K562 (cell line): ENCODE data around the gene HSPA1L. TPM values are rescaled to one million over a fixed set of nuclear protein-coding genes. Genes with fewer than 3 reads are reported as not detected.

Experiments used
- ATAC-seq: fragments of 200-7000 bp; cut with Tn5 transposase; 3 replicates; pipeline ENCODE4 v1.9.1; 2020; ENCODE audit warnings: moderate library complexity
- BruUV-seq: library from RNA; stranded (reverse); fragments of 400-500 nt; replicated peaks from 2 replicates; lab custom pipeline; 2021; lab: Mats Ljungman, UMichigan
- CTCF ChIA-PET: fragments of 300-600 bp; formaldehyde crosslinking; extraction: SDS; loops from one replicate; lab custom pipeline; 2021; ENCODE audit warnings: low intra/inter-chr PET ratio; lab: Yijun Ruan, JAX
- POLR2A ChIA-PET: fragments of 300-600, 350-650 bp; sonication (Branson Sonifier 250); formaldehyde crosslinking; extraction: SDS; loops from one replicate; lab custom pipeline; 2021; ENCODE audit warnings: antibody characterized with exemption, inconsistent platforms; lab: Yijun Ruan, JAX
- DNase-seq, 4 experiments: peaks; one replicate each; pipeline versions ENCODE4 v3.0.0 to v3.0.0-alpha.2; 2011 to 2018; ENCODE audit warnings: low spot score in 3 of 4, mixed read lengths in 3 of 4; ENCODE audit errors: extremely low read depth in 1 of 4
- FAIRE-seq: peaks from 2 replicates; lab custom pipeline; 2011; peaks lifted over from hg19 to GRCh38; lab: Jason Lieb, UNC
- H2AFZ ChIP-seq: 2 replicates; pipeline ENCODE4 v1.6.0; 2011; ENCODE audit warnings: low read depth, low read length, control low read depth, inconsistent platforms
- H3K27ac ChIP-seq: fragments of 200-600 bp; 3 replicates; pipeline ENCODE4 v1.8.0; 2011; ENCODE audit warnings: low read depth, mild to moderate bottlenecking, control low read depth, inconsistent platforms, low read length, moderate library complexity, mixed read lengths; ENCODE audit errors: extremely low read depth
- H3K27me3 ChIP-seq, 2 experiments: fragments of 300-600 bp in 1 of 2; 2 replicates in 1 of 2; 3 replicates in 1 of 2; pipeline versions ENCODE4 v1.6.0 to v1.8.0; 2011; ENCODE audit warnings: inconsistent platforms in 2 of 2, low read length in 2 of 2, mild to moderate bottlenecking in 1 of 2, mixed read lengths in 1 of 2, moderate library complexity in 1 of 2; ENCODE audit not compliant: control insufficient read depth in 2 of 2, insufficient read depth in 2 of 2
- H3K36me3 ChIP-seq: fragments of 300-600 bp; 3 replicates; pipeline ENCODE4 v1.8.0; 2011; ENCODE audit warnings: mild to moderate bottlenecking, low read length, inconsistent platforms; ENCODE audit not compliant: control insufficient read depth, insufficient read depth
- H3K4me1 ChIP-seq, 2 experiments: fragments of 200-600 bp in 1 of 2; replicated peaks in 1 of 2; 2 replicates in 1 of 2; 3 replicates in 1 of 2; pipeline versions ENCODE4 v1.5.1 to v1.8.0; 2011; ENCODE audit warnings: inconsistent platforms in 2 of 2, low read length in 2 of 2, mild to moderate bottlenecking in 1 of 2, mixed read lengths in 1 of 2, moderate library complexity in 1 of 2; ENCODE audit not compliant: control insufficient read depth in 2 of 2, insufficient read depth in 2 of 2
- H3K4me2 ChIP-seq: 2 replicates; pipeline ENCODE4 v1.6.1; 2011; ENCODE audit warnings: low read length, control low read depth, inconsistent platforms, mixed read lengths; ENCODE audit not compliant: insufficient read depth
- H3K4me3 ChIP-seq: fragments of 200-600 bp; sonication (generic), shearing (Covaris generic); 2 replicates; pipeline ENCODE4 v1.5.1; 2016; ENCODE audit warnings: control low read depth, inconsistent platforms
- H3K79me2 ChIP-seq: fragments of 200-600 bp; 3 replicates; pipeline ENCODE4 v1.8.0; 2011; ENCODE audit warnings: low read length, inconsistent platforms; ENCODE audit not compliant: control insufficient read depth, insufficient read depth
- H3K9ac ChIP-seq, 2 experiments: 2 replicates each; pipeline versions ENCODE4 v1.6.0 to v1.6.1; 2011; ENCODE audit warnings: low read depth in 2 of 2, low read length in 2 of 2, control low read depth in 1 of 2, inconsistent platforms in 1 of 2, mild to moderate bottlenecking in 1 of 2, mixed read lengths in 1 of 2; ENCODE audit not compliant: insufficient read depth in 1 of 2
- H3K9me1 ChIP-seq: one replicate; pipeline ENCODE4 v1.6.0; 2011; ENCODE audit warnings: inconsistent platforms, mild to moderate bottlenecking, low read length, moderate library complexity; ENCODE audit not compliant: control insufficient read depth, insufficient read depth
- H3K9me3 ChIP-seq: replicated peaks from 2 replicates; pipeline ENCODE4 v1.5.1; 2011; ENCODE audit warnings: low read depth, low read length, inconsistent platforms; ENCODE audit not compliant: control insufficient read depth, insufficient read depth
- H4K20me1 ChIP-seq: replicated peaks from 2 replicates; pipeline ENCODE4 v1.6.1; 2011; ENCODE audit warnings: low read length, inconsistent platforms, mixed read lengths; ENCODE audit not compliant: control insufficient read depth, insufficient read depth
- BRCA1 ChIP-seq, 2 experiments: fragments of 450-650 bp in 1 of 2; sonication (generic) in 1 of 2; formaldehyde crosslinking in 1 of 2; IDR thresholded peaks; 2 replicates each; pipeline versions ENCODE4 v1.5.0 to v1.6.1; 2017 to 2020; ENCODE audit warnings: mild to moderate bottlenecking in 1 of 2, missing genetic modification reagents in 1 of 2
- ETS1 ChIP-seq: conservative IDR thresholded peaks from 2 replicates; pipeline ENCODE4 v1.6.1; 2011; ENCODE audit warnings: low read depth, mild to moderate bottlenecking, low read length; ENCODE audit not compliant: control insufficient read depth
- HNRNPUL1 ChIP-seq: fragments of 200-400 bp; formaldehyde crosslinking; IDR thresholded peaks from 2 replicates; pipeline ENCODE4 v1.6.1; 2017; ENCODE audit warnings: low read length
- PTRF ChIP-seq: fragments of 450-650 bp; IDR thresholded peaks from 2 replicates; pipeline ENCODE4 v1.6.1; 2016; ENCODE audit warnings: mild to moderate bottlenecking, missing genetic modification characterization, missing compliant biosample characterization
- TFAP4 ChIP-seq: sonication (generic); formaldehyde crosslinking; IDR thresholded peaks from 2 replicates; pipeline ENCODE4 v1.8.0; 2022; ENCODE audit warnings: missing genetic modification reagents, mild to moderate bottlenecking, moderate library complexity, borderline replicate concordance
- ZFX ChIP-seq: sonication (generic); formaldehyde crosslinking; IDR thresholded peaks from 2 replicates; pipeline ENCODE4 v1.8.0; 2022; ENCODE audit warnings: mild to moderate bottlenecking, missing genetic modification reagents, moderate library complexity
- WGBS: fragments of 100-300 bp; shearing (Covaris generic); methylation state at CpG from one replicate; pipeline ENCODE4 v1.1.6; 2016; ENCODE audit warnings: low coverage, mixed read lengths; ENCODE audit not compliant: insufficient coverage; ENCODE audit errors: missing lambda C conversion rate; 5-methylcytosine and 5-hydroxymethylcytosine counted together
- in situ Hi-C: fragments of 300-500 bp; cut with MboI; formaldehyde crosslinking; loops from 4 replicates; pipeline ENCODE4 v1.15.0; 2018; ENCODE audit warnings: inconsistent platforms, mixed read lengths
- intact Hi-C: fragments of 100-400 bp; cut with micrococcal nuclease; formaldehyde crosslinking; loops from 2 replicates; pipeline ENCODE4 v1.14.2; 2022
- polyA plus RNA-seq, 8 experiments: library from polyadenylated mRNA; depleted of rRNA in 4 of 8; stranded (reverse) in 5 of 8; unstranded in 3 of 8; fragments of >200 nt; fragmentation: Nextera tagmentation in 2 of 8; fragmentation: Illumina TruSeq in 1 of 8; extraction: Ambion mirVana in 2 of 8; extraction: Trizol in 1 of 8; gene quantifications; 2 replicates each; pipeline versions ENCODE4 v1.2.1 to v1.2.3, GENCODE V29; 2011 to 2014; ENCODE audit warnings: inconsistent platforms in 1 of 8, missing spikeins in 1 of 8
- total RNA-seq, 7 experiments: library from RNA; depleted of rRNA in 6 of 7; stranded (reverse); fragments of >200 nt in 6 of 7; fragmentation: Illumina TruSeq in 2 of 7; extraction: Trizol in 2 of 7; gene quantifications; 2 replicates each; pipeline versions ENCODE4 v1.2.1 to v1.2.3, GENCODE V29; 2011 to 2021; ENCODE audit warnings: low replicate concordance in 1 of 7
- TF ChIP-seq, protein P1 (sequence below): fragments of 250-450 bp; sonication (Bioruptor Pico); IDR thresholded peaks from 2 replicates; pipeline ENCODE4 v1.9.0; 2021; ENCODE audit warnings: mild to moderate bottlenecking, inconsistent platforms

HSPA1L gene
- total and polyA plus RNA-seq, 9 of the 15 experiments (the other 6 are each of a cell fraction or from before 2014, with no cell fraction given), result 0.14 to 2.1 (median 1.3) TPM

GRCh38 chr6:31851485-31851832, 36.4 kb upstream of the HSPA1L start:
- H3K4me2 ChIP-seq, result no peak overlapping the region
- no peaks in the 10 kb centered on the region for H3K36me3 ChIP-seq
- no peak for FAIRE-seq
- H3K27ac ChIP-seq, result no peak overlapping the region
- peaks cover 0 to 8% of the 10 kb centered on the region in 2 experiments; a peak in 2 of 5 replicates for H3K4me1 ChIP-seq
- no TSS peak for BruUV-seq
- POLR2A ChIA-PET, result interaction anchor here (1.0 to 15.7 kb wide), 5 partner anchors 8 to 200 kb away, joined by 3 to 229 read pairs (median 4); partner anchors contain the start of gene GPANK1
- no peaks in the 10 kb centered on the region for H3K79me2 ChIP-seq
- no peaks in the 10 kb centered on the region for H3K27me3 ChIP-seq
- intact Hi-C loops (no loop called here), in situ Hi-C loops (no loop called here)
- no peaks in the 10 kb centered on the region for H3K9me1 ChIP-seq
- CTCF ChIA-PET, result interaction anchor here (0.9 kb wide), 1 partner anchor 126 kb away, joined by 3 read pairs; no protein-coding TSS in a partner anchor
- no peaks in the 10 kb centered on the region for H4K20me1 ChIP-seq
- no peak for ATAC-seq
- H2AFZ ChIP-seq, result peak overlapping the region; percentile 4; the same call in 1 of the 2 replicates
- no peak for DNase-seq
- H3K4me3 ChIP-seq, result no peak overlapping the region
- H3K9ac ChIP-seq, result no peak overlapping the region
- TF ChIP-seq TFAP4 (CRISPR knock-in tag) (peak; percentile 18; the same call in 1 of the 2 replicates), ETS1 (0 out of 2 replicates have a peak, but pooled peaks have one; percentile 36), PTRF (tag) (no peak), BRCA1 (IDR thresholded peaks at IDR 0.05) (no peak), BRCA1 (CRISPR knock-in tag; IDR thresholded peaks at IDR 0.05) (0 out of 2 replicates have a peak, but pooled peaks have one; percentile 17), HNRNPUL1 (no peak), ZFX (0 out of 2 replicates have a peak, but pooled peaks have one; percentile 17)
- TF ChIP-seq, protein P1, sequence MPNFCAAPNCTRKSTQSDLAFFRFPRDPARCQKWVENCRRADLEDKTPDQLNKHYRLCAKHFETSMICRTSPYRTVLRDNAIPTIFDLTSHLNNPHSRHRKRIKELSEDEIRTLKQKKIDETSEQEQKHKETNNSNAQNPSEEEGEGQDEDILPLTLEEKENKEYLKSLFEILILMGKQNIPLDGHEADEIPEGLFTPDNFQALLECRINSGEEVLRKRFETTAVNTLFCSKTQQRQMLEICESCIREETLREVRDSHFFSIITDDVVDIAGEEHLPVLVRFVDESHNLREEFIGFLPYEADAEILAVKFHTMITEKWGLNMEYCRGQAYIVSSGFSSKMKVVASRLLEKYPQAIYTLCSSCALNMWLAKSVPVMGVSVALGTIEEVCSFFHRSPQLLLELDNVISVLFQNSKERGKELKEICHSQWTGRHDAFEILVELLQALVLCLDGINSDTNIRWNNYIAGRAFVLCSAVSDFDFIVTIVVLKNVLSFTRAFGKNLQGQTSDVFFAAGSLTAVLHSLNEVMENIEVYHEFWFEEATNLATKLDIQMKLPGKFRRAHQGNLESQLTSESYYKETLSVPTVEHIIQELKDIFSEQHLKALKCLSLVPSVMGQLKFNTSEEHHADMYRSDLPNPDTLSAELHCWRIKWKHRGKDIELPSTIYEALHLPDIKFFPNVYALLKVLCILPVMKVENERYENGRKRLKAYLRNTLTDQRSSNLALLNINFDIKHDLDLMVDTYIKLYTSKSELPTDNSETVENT (CRISPR knock-in tag), result no peak
- H3K9me3 ChIP-seq, result no peaks in the 10 kb centered on the region; the same call in 1 of the 2 replicates
- WGBS, result 22% methylated on average over 2 of the region's 2 CpGs
